ENCODE data around the gene VPS13D.

The VPS13D gene

GRCh38 chr1:12544357-12544756, 314.5 kb downstream of the VPS13D start:
- DNase-seq, result no peak

GRCh38 chr1:12544992-12545391, 315.2 kb downstream of the VPS13D start:
- peak in 1 of 3 donors; percentile 34 for DNase-seq

- no peak for DNase-seq
These were observed 317.1 kb downstream of the VPS13D start for GRCh38 chr1:12546771-12547585.

- DNase-seq, result no peak
These were observed 317.9 kb downstream of the VPS13D start for GRCh38 chr1:12547586-12548225.

GRCh38 chr1:12548279-12548972, 318.6 kb downstream of the VPS13D start:
- DNase-seq, result no peak

- DNase-seq, result no peak
These were observed 319.2 kb downstream of the VPS13D start for GRCh38 chr1:12548973-12549459.

- DNase-seq, result no peak
These were observed 319.9 kb downstream of the VPS13D start for GRCh38 chr1:12549460-12550349.

- DNase-seq, result no peak
These were observed 321.8 kb downstream of the VPS13D start for GRCh38 chr1:12551584-12551983.

GRCh38 chr1:12552111-12552888, 322.5 kb downstream of the VPS13D start:
- DNase-seq, result no peak

- no peak for DNase-seq
These were observed 323.4 kb downstream of the VPS13D start for GRCh38 chr1:12552951-12553921.

- no peak for DNase-seq
These were observed 324.1 kb downstream of the VPS13D start for GRCh38 chr1:12553963-12554362.

GRCh38 chr1:12554521-12555305, 324.9 kb downstream of the VPS13D start:
- no peak for DNase-seq

- DNase-seq, result no peak
These were observed 325.9 kb downstream of the VPS13D start for GRCh38 chr1:12555411-12556367.

- peak; percentile 31 to 49 (median 42) for DNase-seq
These were observed 326.6 kb downstream of the VPS13D start for GRCh38 chr1:12556368-12556930.

- DNase-seq, result no peak
These were observed 327.4 kb downstream of the VPS13D start for GRCh38 chr1:12556957-12557935.

- no peak for DNase-seq
These were observed 331.3 kb downstream of the VPS13D start for GRCh38 chr1:12561121-12561520.
